Natural killer cell treated with Interleukin-12 subunit alpha and Interleukin-12 subunit beta and Interleukin-15 and Interleukin-18, amount 100 ng/mL, for 72 hours (primary cell): ENCODE results near the gene ARL1. TPM values are rescaled to one million over a fixed set of nuclear protein-coding genes. Genes with fewer than 3 reads are reported as not detected.
A peak's percentile ranks its signal among the peaks of the same experiment; 100 is the strongest.

ENCODE experiments used
- ATAC-seq, 2 donors: fragments of 150-1000 bp; cut with Tn5 transposase in 1 of 2; sonication (Bioruptor Pico), chemical (Tn5 transposase) in 1 of 2; 2 replicates each; pipeline ENCODE4 v1.10.0; 2021
- DNase-seq: peaks from one replicate; pipeline ENCODE4 v3.0.0; 2022; ENCODE audit warnings: low spot score
- H3K27ac Mint-ChIP-seq, 2 donors: 1 replicate in 1 of 2; 2 replicates in 1 of 2; pipeline ENCODE4 v1.8.0; 2022; ENCODE audit warnings: mixed read lengths in 2 of 2, mild to moderate bottlenecking in 1 of 2, moderate library complexity in 1 of 2
- H3K27me3 Mint-ChIP-seq, 2 donors: 1 replicate in 1 of 2; 2 replicates in 1 of 2; pipeline ENCODE4 v1.8.0; 2022; ENCODE audit warnings: mixed read lengths in 2 of 2
- H3K36me3 Mint-ChIP-seq: one replicate; pipeline ENCODE4 v1.8.0; 2022; ENCODE audit warnings: mixed read lengths
- H3K4me1 Mint-ChIP-seq, 2 donors: 1 replicate in 1 of 2; 2 replicates in 1 of 2; pipeline ENCODE4 v1.8.0; 2022; ENCODE audit warnings: low read depth in 2 of 2, mixed read lengths in 2 of 2, mild to moderate bottlenecking in 1 of 2
- H3K4me3 Mint-ChIP-seq: one replicate; pipeline ENCODE4 v1.8.0; 2022; ENCODE audit warnings: mixed read lengths
- H3K9me3 Mint-ChIP-seq: 2 replicates; pipeline ENCODE4 v1.8.0; 2022; ENCODE audit warnings: mixed read lengths
- total RNA-seq, 2 donors: library from RNA; stranded (reverse); gene quantifications; one replicate each; pipeline ENCODE4 v1.2.3, GENCODE V29; 2022

ARL1 gene
- total RNA-seq, 2 donors from 2014 or later, result 47.1 to 71.2 TPM

DNA sequence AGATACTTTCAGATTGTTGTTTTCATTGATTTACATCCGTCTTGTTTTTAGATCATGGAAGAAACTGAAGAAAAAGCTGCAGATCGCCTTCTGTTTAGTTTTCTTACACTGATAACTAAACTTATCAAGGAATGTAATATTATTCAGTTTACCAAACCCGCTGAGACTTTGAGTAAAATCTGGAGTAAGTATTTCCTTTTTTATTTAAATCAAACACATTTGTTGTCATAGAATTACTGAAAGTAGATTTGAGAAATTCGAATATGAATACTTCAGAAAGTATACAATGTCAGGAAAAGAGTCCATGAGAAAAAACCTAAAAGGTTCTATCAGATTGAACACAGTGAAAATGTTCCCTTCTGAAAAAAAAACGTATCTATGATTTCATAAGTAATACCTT lies 32.0 kb downstream of the ARL1 start:
- peaks cover 21% of the 10 kb centered on the region for H3K36me3 Mint-ChIP-seq
- H3K27me3 Mint-ChIP-seq, result no peaks in the 10 kb centered on the region
- H3K4me1 Mint-ChIP-seq, result no peaks in the 10 kb centered on the region
- peak overlapping the region; percentile 26 for H3K4me3 Mint-ChIP-seq
- DNase-seq (no peak), ATAC-seq (no peak)
- peak overlapping the region in 1 of 2 donors; percentile 27 for H3K27ac Mint-ChIP-seq
- H3K9me3 Mint-ChIP-seq, result no peaks in the 10 kb centered on the region

DNA sequence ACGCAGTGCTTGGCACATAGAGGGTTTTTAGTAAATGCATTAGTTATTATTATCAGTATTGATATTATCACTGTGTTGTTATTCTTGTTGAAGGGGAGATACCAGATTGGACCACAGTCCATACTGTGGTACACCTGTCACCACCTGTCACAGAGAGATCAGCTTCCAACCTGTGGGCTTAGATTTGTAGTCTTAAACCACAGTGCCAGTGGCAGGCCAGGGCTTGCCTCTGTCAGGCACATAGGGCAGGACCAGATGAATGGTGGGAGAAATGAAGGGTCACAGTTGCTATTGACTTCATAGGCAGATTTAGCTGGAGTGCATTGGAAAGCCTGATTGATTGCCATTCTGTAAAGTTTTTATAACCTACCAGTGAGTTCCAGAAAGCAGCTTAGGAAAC lies 35.1 kb downstream of the ARL1 start:
- DNase-seq (no peak), ATAC-seq (no peak)
- peaks cover 13% of the 10 kb centered on the region for H3K36me3 Mint-ChIP-seq
- no peak overlapping the region for H3K27ac Mint-ChIP-seq
- H3K4me3 Mint-ChIP-seq, result no peak overlapping the region
- no peaks in the 10 kb centered on the region for H3K4me1 Mint-ChIP-seq
- H3K27me3 Mint-ChIP-seq, result no peaks in the 10 kb centered on the region
- no peaks in the 10 kb centered on the region for H3K9me3 Mint-ChIP-seq

DNA sequence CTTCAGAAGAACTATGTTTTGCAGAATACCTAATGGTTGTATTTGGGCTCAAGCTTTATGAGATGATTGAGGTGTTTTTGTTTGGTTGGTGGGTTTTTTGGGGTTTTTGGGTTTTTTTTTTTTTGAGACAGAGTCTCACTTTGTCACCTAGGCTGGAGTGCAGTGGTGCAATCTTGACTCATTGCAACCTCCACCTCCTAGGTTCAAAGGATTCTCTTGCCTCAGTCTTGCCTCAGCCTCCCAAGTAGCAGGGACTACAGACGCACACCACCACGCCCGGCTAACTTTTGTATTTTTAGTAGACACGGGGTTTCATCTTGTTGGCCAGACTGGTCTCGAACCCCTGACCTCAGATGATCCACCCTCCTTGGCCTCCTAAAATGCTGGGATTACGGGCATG lies 39.6 kb downstream of the ARL1 start:
- Mint-ChIP-seq H3K9me3 (no peaks in the 10 kb centered on the region), H3K4me1 (no peaks in the 10 kb centered on the region), H3K27ac (no peak overlapping the region), H3K4me3 (no peak overlapping the region), H3K36me3 (peaks cover 29% of the 10 kb centered on the region), H3K27me3 (no peaks in the 10 kb centered on the region)
- DNase-seq, result no peak
- no peak for ATAC-seq

DNA sequence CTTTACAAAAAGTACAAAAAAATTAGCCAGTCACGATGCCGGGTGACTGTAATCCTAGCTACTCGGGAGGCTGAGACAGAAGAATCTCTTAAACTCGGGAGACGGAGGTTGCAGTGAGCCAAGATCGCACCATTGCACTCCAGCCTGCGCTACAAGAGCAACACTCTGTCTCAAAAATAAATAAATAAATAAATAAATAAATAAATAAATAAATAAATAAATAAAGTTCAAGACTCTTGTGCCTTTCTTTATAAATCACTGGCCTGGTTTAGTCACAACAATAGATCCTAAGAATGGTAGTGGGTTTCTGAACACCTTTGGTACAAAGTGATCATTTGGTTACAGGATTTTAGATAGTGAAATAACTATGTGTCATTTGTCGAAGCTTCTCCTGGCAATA lies 46.1 kb downstream of the ARL1 start:
- no peak for ATAC-seq
- Mint-ChIP-seq H3K9me3 (no peaks in the 10 kb centered on the region), H3K27me3 (no peaks in the 10 kb centered on the region), H3K4me1 (no peaks in the 10 kb centered on the region), H3K4me3 (no peak overlapping the region), H3K36me3 (peaks cover 34% of the 10 kb centered on the region), H3K27ac (no peak overlapping the region)
- no peak for DNase-seq

DNA sequence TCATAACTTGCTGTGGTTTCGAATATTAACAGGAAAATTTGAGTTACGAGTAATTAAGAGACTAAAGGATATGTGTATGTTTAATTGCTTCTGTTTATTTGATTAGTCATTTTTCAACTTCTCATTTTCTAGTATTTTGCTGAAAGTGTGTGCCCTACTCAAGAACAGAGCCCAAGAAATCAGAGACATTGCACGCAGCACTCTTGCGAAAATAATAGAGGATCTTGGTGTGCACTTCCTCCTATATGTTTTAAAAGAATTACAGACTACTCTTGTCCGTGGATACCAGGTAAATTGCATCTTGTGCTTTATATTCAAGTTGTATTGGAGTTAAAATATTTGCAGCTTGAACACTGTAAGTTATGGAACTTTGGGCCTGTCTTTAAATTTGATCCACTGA lies 50.8 kb downstream of the ARL1 start:
- Mint-ChIP-seq H3K9me3 (no peaks in the 10 kb centered on the region), H3K4me1 (no peaks in the 10 kb centered on the region), H3K27ac (no peak overlapping the region), H3K4me3 (no peak overlapping the region), H3K36me3 (peaks cover 30% of the 10 kb centered on the region), H3K27me3 (no peaks in the 10 kb centered on the region)
- ATAC-seq, result no peak
- DNase-seq, result no peak

DNA sequence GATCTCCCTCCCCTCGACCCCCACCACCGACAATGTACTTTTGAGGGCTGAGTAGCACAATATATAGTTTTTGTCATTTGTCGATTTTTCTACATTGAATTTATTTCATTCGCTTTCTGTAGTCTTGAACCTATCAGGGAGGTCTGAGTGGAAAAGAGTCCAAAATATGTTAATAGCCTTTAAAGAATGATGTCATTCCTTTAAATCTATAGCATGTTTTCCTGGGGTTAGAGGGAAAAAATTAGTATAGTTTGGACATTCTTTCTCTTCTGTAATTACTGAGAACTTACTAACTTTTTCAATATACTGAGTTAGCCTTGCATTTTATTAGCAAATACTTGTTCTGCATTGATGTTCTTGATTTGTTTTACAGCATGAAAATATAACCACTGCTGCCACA lies 55.9 kb downstream of the ARL1 start:
- ATAC-seq, result no peak
- Mint-ChIP-seq H3K27ac (no peak overlapping the region), H3K36me3 (peaks cover 39% of the 10 kb centered on the region), H3K4me1 (no peaks in the 10 kb centered on the region), H3K9me3 (no peaks in the 10 kb centered on the region), H3K4me3 (no peak overlapping the region), H3K27me3 (no peaks in the 10 kb centered on the region)
- no peak for DNase-seq

DNA sequence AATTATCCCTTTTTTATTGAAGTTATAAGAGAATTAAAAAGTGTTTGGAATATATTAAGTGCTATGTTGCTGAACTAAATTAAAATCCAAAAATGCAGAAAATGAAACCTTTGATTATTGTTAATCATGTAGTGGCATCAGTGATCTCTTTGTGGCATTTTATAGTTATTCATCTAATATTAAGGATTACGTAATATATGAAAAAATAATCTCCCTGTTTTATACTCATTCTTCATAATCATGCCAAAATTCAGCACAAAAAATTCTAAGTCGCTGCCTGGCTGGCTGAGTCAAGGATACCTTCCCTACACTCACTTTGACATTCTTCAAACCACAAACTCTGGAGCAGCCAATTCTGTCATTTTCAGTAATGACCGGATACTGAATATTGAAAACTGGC lies 63.7 kb downstream of the ARL1 start:
- Mint-ChIP-seq H3K9me3 (no peaks in the 10 kb centered on the region), H3K36me3 (peaks cover 25% of the 10 kb centered on the region), H3K4me3 (no peak overlapping the region), H3K4me1 (no peaks in the 10 kb centered on the region), H3K27me3 (no peaks in the 10 kb centered on the region), H3K27ac (no peak overlapping the region)
- no peak for ATAC-seq
- DNase-seq, result no peak

Other genes starting within 250 kb of the ARL1 start
- not detected for gene SLC5A8, start 197.5 kb downstream of the ARL1 start, total RNA-seq
- gene UTP20, start 127.7 kb downstream of the ARL1 start, total RNA-seq, result 10 to 100 TPM; 22.7 to 37.9 TPM
- not detected for gene SPIC, start 67.6 kb upstream of the ARL1 start, total RNA-seq
- gene MYBPC1, start 187.2 kb upstream of the ARL1 start, total RNA-seq, result not detected